Measurements from ENCODE around the gene SNCG. TPM values are rescaled to one million over a fixed set of nuclear protein-coding genes. Genes with fewer than 3 reads are reported as not detected.

The SNCG gene
- polyA plus RNA-seq, 3 donors: 1.8 TPM; not detected in 2

DNA sequence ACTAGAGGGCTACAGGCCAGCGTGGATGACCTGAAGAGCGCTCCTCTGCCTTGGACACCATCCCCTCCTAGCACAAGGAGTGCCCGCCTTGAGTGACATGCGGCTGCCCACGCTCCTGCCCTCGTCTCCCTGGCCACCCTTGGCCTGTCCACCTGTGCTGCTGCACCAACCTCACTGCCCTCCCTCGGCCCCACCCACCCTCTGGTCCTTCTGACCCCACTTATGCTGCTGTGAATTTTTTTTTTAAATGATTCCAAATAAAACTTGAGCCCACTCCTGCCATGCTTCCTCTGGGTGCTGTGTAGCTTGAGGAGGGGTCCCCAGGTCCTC, 4.5 kb downstream of the SNCG start:
- Mint-ChIP-seq H3K9me3 (peaks cover 0 to 1% (median 0%) of the 10 kb centered on the region in 7 donors), H3K4me1 (peaks cover 30% of the 10 kb centered on the region), H3K4me3 (no peak overlapping the region), H3K36me3 (peaks cover 0 to 2% of the 10 kb centered on the region in 2 donors), H3K27me3 (ENCODE audit: low read depth in 3 of 3) (peaks cover 14 to 36% (median 22%) of the 10 kb centered on the region in 3 donors), H3K27ac (no peak overlapping the region)
- Histone ChIP-seq H3K4me3 (replicated peaks in 1 of 3; ENCODE audit: low read depth in 2 of 3, low read length in 3 of 3) (no peak overlapping the region), H2AFZ (ENCODE audit: insufficient read depth, low read depth, low read length, poor library complexity, severe bottlenecking) (no peak overlapping the region), H3K9ac (ENCODE audit: insufficient read depth, low read length, poor library complexity, severe bottlenecking) (no peak overlapping the region), H3K4me1 (ENCODE audit: control insufficient read depth in 1 of 2, insufficient read depth in 2 of 2, low read length in 2 of 2) (peaks cover 34 to 41% of the 10 kb centered on the region in 2 donors), H3K36me3 (replicated peaks in 1 of 2; ENCODE audit: control insufficient read depth in 1 of 2, insufficient read depth in 2 of 2, low read length in 2 of 2) (no peaks in the 10 kb centered on the region), H3K4me2 (replicated peaks; ENCODE audit: extremely low read depth, low read length, poor library complexity, severe bottlenecking) (no peak overlapping the region), H3K27me3 (ENCODE audit: control insufficient read depth in 2 of 2, insufficient read depth in 2 of 2, low read length in 2 of 2) (peaks cover 4 to 9% of the 10 kb centered on the region in 2 donors), H3K9me3 (replicated peaks in 1 of 2; ENCODE audit: control insufficient read depth in 1 of 2, insufficient read depth in 1 of 2, low read length in 2 of 2) (no peaks in the 10 kb centered on the region), H3K79me2 (ENCODE audit: insufficient read depth, low read length) (no peaks in the 10 kb centered on the region), H4K20me1 (ENCODE audit: insufficient read depth, low read length) (no peaks in the 10 kb centered on the region), H3K27ac (ENCODE audit: low read depth in 1 of 2, low read length in 2 of 2) (no peak overlapping the region)
- no peak for TF ChIP-seq CTCF (IDR thresholded peaks at IDR 0.05)
- intact Hi-C loops (cut with micrococcal nuclease): no loop called here
- WGBS (ENCODE audit: insufficient coverage): 100% methylated on average over 2 of the region's 7 CpGs
- no peak for DNase-seq

- H3K9ac ChIP-seq (ENCODE audit: insufficient read depth, low read length, poor library complexity, severe bottlenecking): no peak overlapping the region
- no peaks in the 10 kb centered on the region for H3K9me3 ChIP-seq (replicated peaks in 1 of 2; ENCODE audit: control insufficient read depth in 1 of 2, insufficient read depth in 1 of 2, low read length in 2 of 2)
- no peaks in the 10 kb centered on the region for H3K79me2 ChIP-seq (ENCODE audit: insufficient read depth, low read length)
- no peaks in the 10 kb centered on the region for H4K20me1 ChIP-seq (ENCODE audit: insufficient read depth, low read length)
- no peak for DNase-seq
- H2AFZ ChIP-seq (ENCODE audit: insufficient read depth, low read depth, low read length, poor library complexity, severe bottlenecking): no peak overlapping the region
- peaks cover 34 to 40% of the 10 kb centered on the region in 2 donors for H3K4me1 ChIP-seq (ENCODE audit: control insufficient read depth in 1 of 2, insufficient read depth in 2 of 2, low read length in 2 of 2)
- peaks cover 0 to 2% of the 10 kb centered on the region in 2 donors for H3K36me3 Mint-ChIP-seq
- peaks cover 7 to 14% of the 10 kb centered on the region in 2 donors for H3K27me3 ChIP-seq (ENCODE audit: control insufficient read depth in 2 of 2, insufficient read depth in 2 of 2, low read length in 2 of 2)
- H3K27me3 Mint-ChIP-seq (ENCODE audit: low read depth in 3 of 3): peaks cover 19 to 40% (median 26%) of the 10 kb centered on the region in 3 donors
- H3K4me3 ChIP-seq (replicated peaks in 1 of 3; ENCODE audit: low read depth in 2 of 3, low read length in 3 of 3): no peak overlapping the region
- H3K4me1 Mint-ChIP-seq: peaks cover 29% of the 10 kb centered on the region
- no peak overlapping the region for H3K27ac Mint-ChIP-seq
- H3K4me3 Mint-ChIP-seq: no peak overlapping the region
- intact Hi-C loops (cut with micrococcal nuclease): no loop called here
- 94% methylated on average over 8 of the region's 12 CpGs for WGBS (ENCODE audit: insufficient coverage)
- H3K4me2 ChIP-seq (replicated peaks; ENCODE audit: extremely low read depth, low read length, poor library complexity, severe bottlenecking): no peak overlapping the region
- TF ChIP-seq CTCF (IDR thresholded peaks at IDR 0.05): no peak
- H3K27ac ChIP-seq (ENCODE audit: low read depth in 1 of 2, low read length in 2 of 2): no peak overlapping the region
- H3K9me3 Mint-ChIP-seq: peaks cover 0 to 1% (median 0%) of the 10 kb centered on the region in 7 donors
- no peaks in the 10 kb centered on the region for H3K36me3 ChIP-seq (replicated peaks in 1 of 2; ENCODE audit: control insufficient read depth in 1 of 2, insufficient read depth in 2 of 2, low read length in 2 of 2)
Measured at GRCh38 chr10:86963341-86963919, 5.0 kb downstream of the SNCG start.
